HL-60/S4 treated with phorbol 12-myristate 13-acetate at 8.2 ng/mL for 4 days and 3 days (cell line): ENCODE results near the gene BPIFB3.
"Not testable (repeated sequence)": the region's sequence is repeated elsewhere in the genome, so short reads cannot be mapped to it uniquely, and the experiment has no call there.

Experiments
- in situ Hi-C: fragments of 300-500 bp; cut with MboI; formaldehyde crosslinking; loops from 2 replicates; pipeline ENCODE4 v1.15.0; 2022; ENCODE audit warnings: low sequenced_read_pairs

The BPIFB3 gene

GRCh38 chr20:33112547-33113386 lies 59.1 kb downstream of the BPIFB3 start:
- in situ Hi-C loops, result no loop called here

- in situ Hi-C loops, result no loop called here
Measured at GRCh38 chr20:33113387-33113908, 59.7 kb downstream of the BPIFB3 start.

DNA sequence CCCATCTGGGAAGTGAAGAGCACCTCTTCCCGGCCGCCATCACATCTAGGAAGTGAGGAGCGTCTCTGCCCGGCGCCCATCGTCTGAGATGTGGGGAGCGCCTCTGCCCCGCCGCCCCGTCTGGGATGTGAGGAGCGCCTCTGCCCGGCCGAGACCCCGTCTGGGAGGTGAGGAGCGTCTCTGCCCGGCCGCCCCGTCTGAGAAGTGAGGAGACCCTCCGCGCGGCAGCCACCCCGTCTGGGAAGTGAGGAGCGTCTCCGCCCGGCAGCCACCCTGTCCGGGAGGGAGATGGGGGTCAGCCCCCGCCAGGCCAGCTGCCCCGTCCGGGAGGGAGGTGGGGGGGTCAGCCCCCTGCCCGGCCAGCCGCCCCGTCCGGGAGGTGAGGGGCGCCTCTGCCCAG lies 61.8 kb downstream of the BPIFB3 start:
- in situ Hi-C loops, result not testable (repeated sequence)

GRCh38 chr20:33119725-33120720 lies 66.3 kb downstream of the BPIFB3 start:
- in situ Hi-C loops, result no loop called here

DNA sequence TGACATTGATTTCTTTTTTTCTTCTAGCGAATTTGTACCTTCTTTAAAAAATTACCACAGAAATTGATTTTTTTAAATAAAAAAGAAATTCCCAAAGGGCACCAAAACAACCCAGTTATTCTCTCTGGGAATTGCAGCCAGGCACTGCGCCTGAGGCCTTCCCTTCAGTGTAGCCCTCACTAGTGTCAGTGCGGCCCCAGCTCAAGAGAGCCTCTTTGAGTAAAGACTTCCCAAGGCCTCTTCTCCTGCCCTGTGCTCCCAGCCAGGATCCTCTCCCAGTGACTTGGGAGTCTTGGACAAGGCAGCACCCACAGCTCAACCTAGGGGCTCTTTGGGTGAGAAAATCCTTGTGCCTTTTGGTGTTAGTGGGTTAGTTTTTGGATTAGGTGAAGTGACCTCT lies 67.2 kb downstream of the BPIFB3 start:
- in situ Hi-C loops, result no loop called here

- in situ Hi-C loops, result not testable (repeated sequence)
Measured at GRCh38 chr20:33122297-33122696, 68.6 kb downstream of the BPIFB3 start.
